GM12878 (cell line): ENCODE measurements around the gene SERPINI2. TPM values are rescaled to one million over a fixed set of nuclear protein-coding genes. Genes with fewer than 3 reads are reported as not detected.

Experiments used
- ATAC-seq: fragments of 200-7000 bp; cut with Tn5 transposase; 3 replicates; pipeline ENCODE4 v1.9.1; 2020; ENCODE audit warnings: mild to moderate bottlenecking, moderate library complexity
- BruUV-seq: library from RNA; stranded (reverse); fragments of 400-500 nt; replicated peaks from 2 replicates; lab custom pipeline; 2021; lab: Mats Ljungman, UMichigan
- CTCF ChIA-PET: fragments of 300-600 bp; sonication (Branson Sonifier 250); formaldehyde crosslinking; extraction: SDS; loops from one replicate; lab custom pipeline; 2021; ENCODE audit warnings: inconsistent platforms; lab: Yijun Ruan, JAX
- POLR2A ChIA-PET: fragments of 350-600 bp; formaldehyde crosslinking; extraction: SDS; loops from one replicate; lab custom pipeline; 2021; ENCODE audit warnings: inconsistent platforms; lab: Charles Lee
- RAD21 ChIA-PET: fragments of 300-600 bp; sonication (Branson Sonifier 250); formaldehyde crosslinking; loops from one replicate; lab custom pipeline; 2023; ENCODE audit warnings: antibody characterized with exemption; ENCODE audit not compliant: unreplicated experiment; lab: Charles Lee
- SMC1A ChIA-PET: fragments of 300-600 bp; sonication (Branson Sonifier 250); formaldehyde crosslinking; loops from one replicate; lab custom pipeline; 2023; ENCODE audit not compliant: unreplicated experiment, uncharacterized antibody; lab: Charles Lee
- DNase-seq: peaks from one replicate; pipeline ENCODE4 v3.0.0-alpha.2; 2011; ENCODE audit warnings: low read depth, low spot score
- FAIRE-seq: peaks from 3 replicates; lab custom pipeline; 2011; peaks lifted over from hg19 to GRCh38; lab: Jason Lieb, UNC
- H2AFZ ChIP-seq: 2 replicates; pipeline ENCODE4 v1.6.0; 2011; ENCODE audit warnings: low read depth, low read length, control low read depth; ENCODE audit not compliant: control insufficient read depth
- H3K27ac ChIP-seq: 2 replicates; pipeline ENCODE4 v1.5.1; 2011; ENCODE audit warnings: control low read depth; ENCODE audit not compliant: control insufficient read depth, insufficient read depth
- H3K27me3 ChIP-seq, 2 experiments: replicated peaks in 1 of 2; 2 replicates each; pipeline versions ENCODE4 v1.6.0 to v1.6.1; 2011; ENCODE audit warnings: low read length in 1 of 2; ENCODE audit not compliant: control insufficient read depth in 2 of 2, insufficient read depth in 2 of 2
- H3K36me3 ChIP-seq, 2 experiments: 2 replicates each; pipeline ENCODE4 v1.5.1; 2011; ENCODE audit warnings: low read length in 1 of 2; ENCODE audit not compliant: control insufficient read depth in 2 of 2, insufficient read depth in 2 of 2
- H3K4me1 ChIP-seq: 2 replicates; pipeline ENCODE4 v1.6.1; 2011; ENCODE audit warnings: mild to moderate bottlenecking, low read length, moderate library complexity, mixed read lengths; ENCODE audit not compliant: control insufficient read depth, insufficient read depth
- H3K4me2 ChIP-seq: 2 replicates; pipeline ENCODE4 v1.6.0; 2011; ENCODE audit warnings: control low read depth; ENCODE audit not compliant: control insufficient read depth, insufficient read depth
- H3K4me3 ChIP-seq: fragments of 200-600 bp; sonication (generic); 2 replicates; pipeline ENCODE4 v1.5.1; 2016
- H3K79me2 ChIP-seq: 2 replicates; pipeline ENCODE4 v1.6.0; 2011; ENCODE audit warnings: low read length; ENCODE audit not compliant: control insufficient read depth, insufficient read depth
- H3K9ac ChIP-seq: 2 replicates; pipeline ENCODE4 v1.8.0; 2011; ENCODE audit warnings: low read length, control low read depth, mixed read lengths; ENCODE audit not compliant: control insufficient read depth, insufficient read depth
- H3K9me3 ChIP-seq: replicated peaks from 3 replicates; pipeline ENCODE4 v1.5.1; 2011; ENCODE audit warnings: mild to moderate bottlenecking, low read length; ENCODE audit not compliant: control insufficient read depth, insufficient read depth
- H4K20me1 ChIP-seq: 2 replicates; pipeline ENCODE4 v1.6.0; 2011; ENCODE audit not compliant: control insufficient read depth, insufficient read depth
- CEBPZ ChIP-seq: fragments of 150-350 bp; IDR thresholded peaks from 2 replicates; pipeline ENCODE4 v1.6.1; 2016; ENCODE audit warnings: low read depth, low read length
- EZH2 ChIP-seq: IDR thresholded peaks from 2 replicates; pipeline ENCODE4 v1.6.1; 2012; ENCODE audit warnings: low read depth, mild to moderate bottlenecking, control low read depth, inconsistent platforms, low read length, borderline replicate concordance; ENCODE audit not compliant: control insufficient read depth
- GABPA ChIP-seq: IDR thresholded peaks from 2 replicates; pipeline ENCODE4 v1.6.1; 2014; ENCODE audit warnings: antibody characterized with exemption, low read depth, mild to moderate bottlenecking, inconsistent platforms
- NBN ChIP-seq: fragments of 450-650 bp; IDR thresholded peaks from 2 replicates; pipeline ENCODE4 v1.6.1; 2016
- NKRF ChIP-seq: fragments of 450-650 bp; conservative IDR thresholded peaks from 2 replicates; pipeline ENCODE4 v1.6.1; 2017; ENCODE audit warnings: mild to moderate bottlenecking, moderate library complexity
- SREBF2 ChIP-seq: IDR thresholded peaks from 2 replicates; pipeline ENCODE4 v1.6.1; 2012; ENCODE audit warnings: mild to moderate bottlenecking, low read length
- ZBED1 ChIP-seq: IDR thresholded peaks from 2 replicates; pipeline ENCODE4 v1.6.1; 2016; ENCODE audit warnings: borderline replicate concordance
- ZNF592 ChIP-seq: fragments of 450-650 bp; IDR thresholded peaks from 2 replicates; pipeline ENCODE4 v1.6.1; 2017; ENCODE audit warnings: mild to moderate bottlenecking, moderate library complexity
- WGBS: methylation state at CpG from one replicate; pipeline ENCODE4 v1.1.6; 2016; ENCODE audit warnings: low lambda C conversion rate; ENCODE audit not compliant: insufficient replicate concordance, insufficient coverage; ENCODE audit errors: missing lambda C conversion rate; 5-methylcytosine and 5-hydroxymethylcytosine counted together
- in situ Hi-C: fragments of 300-500 bp; cut with MboI; formaldehyde crosslinking; loops from 9 replicates; pipeline ENCODE4 v1.14.3; 2018; ENCODE audit warnings: mixed read lengths
- intact Hi-C: fragments of 100-400 bp; cut with micrococcal nuclease; formaldehyde crosslinking; loops from one replicate; pipeline ENCODE4 v1.14.2; 2022; ENCODE audit not compliant: unreplicated experiment
- polyA plus RNA-seq, 11 experiments: library from polyadenylated mRNA; depleted of rRNA in 4 of 11; unstranded in 6 of 11; stranded (reverse) in 5 of 11; fragments of >200 nt; fragmentation: Nextera tagmentation in 4 of 11; fragmentation: Illumina TruSeq in 1 of 11; extraction: Ambion mirVana in 4 of 11; extraction: Trizol in 1 of 11; gene quantifications; 1 replicate in 1 of 11; 2 replicates in 10 of 11; pipeline versions ENCODE4 v1.2.1 to v1.2.3, GENCODE V29; 2011 to 2016; ENCODE audit warnings: inconsistent platforms in 2 of 11, missing spikeins in 2 of 11, low read depth in 1 of 11
- total RNA-seq, 4 experiments: library from RNA; depleted of rRNA in 3 of 4; stranded (reverse); fragments of >200 nt in 3 of 4; fragmentation: Illumina TruSeq in 1 of 4; extraction: Trizol in 1 of 4; gene quantifications; 2 replicates each; pipeline versions ENCODE4 v1.2.1 to v1.2.3, GENCODE V29; 2013 to 2021

The SERPINI2 gene
- total and polyA plus RNA-seq, 10 of the 15 experiments (the other 5 are each of a cell fraction or from before 2014, with no cell fraction given), result 0.33 TPM; not detected in 9

GRCh38 chr3:167489571-167489970 is 15.7 kb upstream of the SERPINI2 start:
- SMC1A ChIA-PET, result interaction anchor here (1.7 kb wide), 1 partner anchor 10 kb away, joined by 4 read pairs; no protein-coding TSS in a partner anchor

GRCh38 chr3:167487556-167487955 is 13.7 kb upstream of the SERPINI2 start:
- Histone ChIP-seq H2AFZ (no peak overlapping the region), H3K79me2 (no peaks in the 10 kb centered on the region), H3K4me1 (no peaks in the 10 kb centered on the region), H3K27ac (no peak overlapping the region), H3K9me3 (no peaks in the 10 kb centered on the region), H3K36me3 (no peaks in the 10 kb centered on the region), H3K4me2 (no peak overlapping the region), H3K9ac (no peak overlapping the region), H4K20me1 (no peaks in the 10 kb centered on the region), H3K4me3 (no peak overlapping the region), H3K27me3 (no peaks in the 10 kb centered on the region)
- no peak for ATAC-seq
- SMC1A ChIA-PET, result no interaction called here
- WGBS, result 0% methylated on average over 3 of the region's 3 CpGs
- CTCF ChIA-PET, result no interaction called here
- no peak for DNase-seq
- intact Hi-C loops (no loop called here), in situ Hi-C loops (no loop called here)
- POLR2A ChIA-PET, result no interaction called here
- BruUV-seq, result no TSS peak
- FAIRE-seq, result no peak
- RAD21 ChIA-PET, result no interaction called here
- no peak for TF ChIP-seq NKRF
- no peak for TF ChIP-seq ZNF592
- TF ChIP-seq CEBPZ, result no peak
- TF ChIP-seq SREBF2, result no peak
- no peak for TF ChIP-seq NBN
- no peak for TF ChIP-seq GABPA

More at GRCh38 chr3:167489571-167489970, 15.7 kb upstream of the SERPINI2 start:
- ChIA-PET POLR2A (no interaction called here), CTCF (no interaction called here), RAD21 (no interaction called here)
- Histone ChIP-seq H3K4me1 (no peaks in the 10 kb centered on the region), H3K79me2 (no peaks in the 10 kb centered on the region), H3K36me3 (no peaks in the 10 kb centered on the region), H4K20me1 (no peaks in the 10 kb centered on the region), H2AFZ (no peak overlapping the region), H3K9ac (no peak overlapping the region)
- no peak for ATAC-seq
- intact Hi-C loops (no loop called here), in situ Hi-C loops (no loop called here)
- no peak for TF ChIP-seq ZBED1
- no peak for TF ChIP-seq EZH2
- TF ChIP-seq, all 136 proteins: peak for 0
- Histone ChIP-seq H3K9me3 (no peaks in the 10 kb centered on the region), H3K4me3 (no peak overlapping the region), H3K4me2 (no peak overlapping the region), H3K27me3 (no peaks in the 10 kb centered on the region; a peak in 1 of 4 replicates), H3K27ac (no peak overlapping the region)
- 0% methylated on average over 1 of the region's 1 CpG for WGBS
- FAIRE-seq (no peak), DNase-seq (no peak)
- no TSS peak for BruUV-seq
